ENCODE measurements around the gene KCNS3. TPM values are rescaled to one million over a fixed set of nuclear protein-coding genes. Genes with fewer than 3 reads are reported as not detected.

The KCNS3 gene
- polyA plus RNA-seq, 4 donors = 0.67 to 14.7 (median 4.2) TPM

DNA sequence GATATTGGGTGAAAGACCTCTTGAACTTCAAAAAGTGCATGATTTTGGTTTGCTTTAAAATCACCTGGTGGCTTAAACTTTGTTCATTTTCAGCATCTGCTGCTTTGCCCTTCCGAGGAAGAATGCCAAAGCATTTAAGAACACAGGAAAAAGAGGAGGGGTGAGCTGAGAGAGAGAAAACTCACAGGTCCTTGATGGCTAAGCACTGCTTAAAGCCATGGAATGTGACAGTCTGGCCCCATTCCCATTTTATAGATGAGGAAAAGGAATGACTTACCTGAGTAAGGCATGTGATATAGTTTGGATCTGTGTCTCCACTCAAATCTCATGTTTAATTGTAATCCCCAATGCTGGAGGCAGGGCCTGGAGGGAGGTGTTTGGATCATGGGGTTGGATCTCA is 58.1 kb downstream of the KCNS3 start:
- FAIRE-seq = no peak
- no peak for DNase-seq
- Histone ChIP-seq H3K4me3 (ENCODE audit: low read depth in 1 of 3, low read length in 3 of 3) (no peak overlapping the region), H3K27me3 (ENCODE audit: control insufficient read depth in 3 of 3, insufficient read depth in 3 of 3, low read length in 3 of 3) (no peaks in the 10 kb centered on the region), H3K36me3 (ENCODE audit: control insufficient read depth in 3 of 3, insufficient read depth in 2 of 3, low read depth in 1 of 3, low read length in 3 of 3) (no peaks in the 10 kb centered on the region), H3K27ac (ENCODE audit: low read depth in 1 of 3, low read length in 2 of 3) (no peak overlapping the region), H3K4me1 (ENCODE audit: control insufficient read depth in 3 of 3, insufficient read depth in 2 of 3, low read depth in 1 of 3, low read length in 2 of 3) (no peaks in the 10 kb centered on the region), H3K9me3 (ENCODE audit: control insufficient read depth in 2 of 2, insufficient read depth in 1 of 2, low read depth in 1 of 2, low read length in 1 of 2) (no peaks in the 10 kb centered on the region)
- 81 to 86% (median 85%) methylated on average over 1 of the region's 1 CpG for WGBS, 3 donors

- 49 to 58% (median 57%) methylated on average over 2 of the region's 2 CpGs for WGBS, 3 donors
- FAIRE-seq (no peak), DNase-seq (no peak)
- no peak overlapping the region for H3K27ac ChIP-seq (ENCODE audit: low read depth in 1 of 3, low read length in 2 of 3)
- H3K36me3 ChIP-seq (ENCODE audit: control insufficient read depth in 3 of 3, insufficient read depth in 2 of 3, low read depth in 1 of 3, low read length in 3 of 3) = no peaks in the 10 kb centered on the region
- H3K27me3 ChIP-seq (ENCODE audit: control insufficient read depth in 3 of 3, insufficient read depth in 3 of 3, low read length in 3 of 3) = no peaks in the 10 kb centered on the region
- H3K9me3 ChIP-seq (ENCODE audit: control insufficient read depth in 2 of 2, insufficient read depth in 1 of 2, low read depth in 1 of 2, low read length in 1 of 2) = no peaks in the 10 kb centered on the region
- H3K4me1 ChIP-seq (ENCODE audit: control insufficient read depth in 3 of 3, insufficient read depth in 2 of 3, low read depth in 1 of 3, low read length in 2 of 3) = no peaks in the 10 kb centered on the region
- no peak overlapping the region for H3K4me3 ChIP-seq (ENCODE audit: low read depth in 1 of 3, low read length in 3 of 3)
Observed at GRCh38 chr2:17940091-17940630, 61.7 kb downstream of the KCNS3 start.

DNA sequence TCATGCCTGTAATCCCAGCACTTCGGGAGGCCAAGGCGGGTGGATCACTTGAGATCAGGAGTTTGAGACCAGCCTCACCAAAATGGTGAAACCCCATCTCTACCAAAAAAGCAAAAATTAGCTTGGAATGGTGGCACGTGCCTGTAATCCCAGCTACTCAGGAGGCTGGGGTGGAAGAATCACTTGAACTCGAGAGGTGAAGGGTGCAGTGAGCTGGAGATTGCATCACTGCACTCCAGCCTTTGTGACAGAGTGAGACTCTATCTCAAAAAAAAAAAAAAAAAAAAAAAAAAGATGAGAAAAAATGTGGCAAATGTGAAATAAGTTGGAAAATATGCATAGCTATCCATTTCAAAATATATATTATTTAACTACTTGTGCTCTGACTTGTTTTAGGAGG is 65.0 kb downstream of the KCNS3 start:
- Histone ChIP-seq H3K27me3 (ENCODE audit: control insufficient read depth in 3 of 3, insufficient read depth in 3 of 3, low read length in 3 of 3) (no peaks in the 10 kb centered on the region), H3K27ac (ENCODE audit: low read depth in 1 of 3, low read length in 2 of 3) (no peak overlapping the region), H3K4me3 (ENCODE audit: low read depth in 1 of 3, low read length in 3 of 3) (no peak overlapping the region), H3K4me1 (ENCODE audit: control insufficient read depth in 3 of 3, insufficient read depth in 2 of 3, low read depth in 1 of 3, low read length in 2 of 3) (no peaks in the 10 kb centered on the region), H3K36me3 (ENCODE audit: control insufficient read depth in 3 of 3, insufficient read depth in 2 of 3, low read depth in 1 of 3, low read length in 3 of 3) (no peaks in the 10 kb centered on the region), H3K9me3 (ENCODE audit: control insufficient read depth in 2 of 2, insufficient read depth in 1 of 2, low read depth in 1 of 2, low read length in 1 of 2) (no peaks in the 10 kb centered on the region)
- 59 to 65% (median 61%) methylated on average over 4 of the region's 4 CpGs for WGBS, 3 donors
- DNase-seq (no peak), FAIRE-seq (no peak)

DNA sequence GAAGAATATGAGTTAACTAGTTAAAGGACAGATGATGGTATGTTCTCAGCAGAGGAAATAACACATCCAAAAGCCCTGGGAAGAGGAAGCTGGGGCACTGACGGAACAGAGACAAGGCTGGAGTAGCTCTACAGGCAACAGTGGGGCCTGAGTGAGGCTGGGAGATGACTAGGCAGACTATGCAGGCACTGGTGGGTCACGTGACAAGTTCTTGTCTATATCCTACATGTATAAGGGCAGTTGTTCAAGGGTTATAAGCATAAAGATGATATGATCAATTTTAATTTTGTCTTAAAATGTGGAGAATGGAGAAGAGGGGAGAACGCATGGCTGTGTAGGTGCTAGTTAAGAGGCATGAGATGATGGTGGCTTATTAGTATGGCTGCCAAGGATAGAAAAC is 68.6 kb downstream of the KCNS3 start:
- Histone ChIP-seq H3K9me3 (ENCODE audit: control insufficient read depth in 2 of 2, insufficient read depth in 1 of 2, low read depth in 1 of 2, low read length in 1 of 2) (no peaks in the 10 kb centered on the region), H3K27me3 (ENCODE audit: control insufficient read depth in 3 of 3, insufficient read depth in 3 of 3, low read length in 3 of 3) (no peaks in the 10 kb centered on the region), H3K36me3 (ENCODE audit: control insufficient read depth in 3 of 3, insufficient read depth in 2 of 3, low read depth in 1 of 3, low read length in 3 of 3) (no peaks in the 10 kb centered on the region), H3K4me1 (ENCODE audit: control insufficient read depth in 3 of 3, insufficient read depth in 2 of 3, low read depth in 1 of 3, low read length in 2 of 3) (no peaks in the 10 kb centered on the region), H3K4me3 (ENCODE audit: low read depth in 1 of 3, low read length in 3 of 3) (no peak overlapping the region), H3K27ac (ENCODE audit: low read depth in 1 of 3, low read length in 2 of 3) (no peak overlapping the region)
- FAIRE-seq (no peak), DNase-seq (no peak)
- WGBS, 3 donors = 64 to 82% (median 73%) methylated on average over 3 of the region's 3 CpGs

GRCh38 chr2:17950006-17950405 is 71.5 kb downstream of the KCNS3 start:
- Histone ChIP-seq H3K4me1 (ENCODE audit: control insufficient read depth in 3 of 3, insufficient read depth in 2 of 3, low read depth in 1 of 3, low read length in 2 of 3) (no peaks in the 10 kb centered on the region), H3K36me3 (ENCODE audit: control insufficient read depth in 3 of 3, insufficient read depth in 2 of 3, low read depth in 1 of 3, low read length in 3 of 3) (no peaks in the 10 kb centered on the region), H3K27me3 (ENCODE audit: control insufficient read depth in 3 of 3, insufficient read depth in 3 of 3, low read length in 3 of 3) (no peaks in the 10 kb centered on the region), H3K9me3 (ENCODE audit: control insufficient read depth in 2 of 2, insufficient read depth in 1 of 2, low read depth in 1 of 2, low read length in 1 of 2) (no peaks in the 10 kb centered on the region), H3K27ac (ENCODE audit: low read depth in 1 of 3, low read length in 2 of 3) (no peak overlapping the region), H3K4me3 (ENCODE audit: low read depth in 1 of 3, low read length in 3 of 3) (no peak overlapping the region)
- DNase-seq (no peak), FAIRE-seq (no peak)
- 55 to 69% (median 56%) methylated on average over 6 of the region's 6 CpGs for WGBS, 3 donors

DNA sequence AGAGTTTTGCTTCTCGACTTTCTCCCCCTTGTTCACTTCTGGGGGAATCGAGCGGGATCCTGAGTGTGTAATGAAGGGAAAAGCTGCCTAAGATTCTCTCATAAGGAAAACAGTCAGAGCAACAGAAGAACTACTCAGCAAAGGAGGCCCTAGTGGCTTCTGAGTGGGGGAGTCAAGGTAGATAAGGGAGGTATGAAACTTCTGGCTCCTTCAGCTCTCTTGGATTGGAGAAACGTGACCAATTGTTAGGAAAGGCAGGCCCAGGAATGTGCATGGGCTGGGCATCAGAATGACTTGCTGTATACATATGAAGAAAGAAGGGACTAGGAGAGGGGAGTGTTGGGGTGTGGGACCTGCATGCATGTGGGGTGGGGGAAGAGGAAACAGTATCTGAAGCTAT is 73.1 kb downstream of the KCNS3 start:
- 57 to 77% (median 59%) methylated on average over 4 of the region's 4 CpGs for WGBS, 3 donors
- Histone ChIP-seq H3K27me3 (ENCODE audit: control insufficient read depth in 3 of 3, insufficient read depth in 3 of 3, low read length in 3 of 3) (no peaks in the 10 kb centered on the region), H3K36me3 (ENCODE audit: control insufficient read depth in 3 of 3, insufficient read depth in 2 of 3, low read depth in 1 of 3, low read length in 3 of 3) (no peaks in the 10 kb centered on the region), H3K9me3 (ENCODE audit: control insufficient read depth in 2 of 2, insufficient read depth in 1 of 2, low read depth in 1 of 2, low read length in 1 of 2) (no peaks in the 10 kb centered on the region), H3K4me3 (ENCODE audit: low read depth in 1 of 3, low read length in 3 of 3) (no peak overlapping the region), H3K27ac (ENCODE audit: low read depth in 1 of 3, low read length in 2 of 3) (no peak overlapping the region), H3K4me1 (ENCODE audit: control insufficient read depth in 3 of 3, insufficient read depth in 2 of 3, low read depth in 1 of 3, low read length in 2 of 3) (no peaks in the 10 kb centered on the region)
- FAIRE-seq (no peak), DNase-seq (no peak)

- DNase-seq = no peak
- 71 to 83% (median 73%) methylated on average over 4 of the region's 4 CpGs for WGBS, 3 donors
- Histone ChIP-seq H3K27me3 (ENCODE audit: control insufficient read depth in 3 of 3, insufficient read depth in 3 of 3, low read length in 3 of 3) (no peaks in the 10 kb centered on the region), H3K4me1 (ENCODE audit: control insufficient read depth in 3 of 3, insufficient read depth in 2 of 3, low read depth in 1 of 3, low read length in 2 of 3) (no peaks in the 10 kb centered on the region), H3K36me3 (ENCODE audit: control insufficient read depth in 3 of 3, insufficient read depth in 2 of 3, low read depth in 1 of 3, low read length in 3 of 3) (no peaks in the 10 kb centered on the region), H3K4me3 (ENCODE audit: low read depth in 1 of 3, low read length in 3 of 3) (no peak overlapping the region), H3K9me3 (ENCODE audit: control insufficient read depth in 2 of 2, insufficient read depth in 1 of 2, low read depth in 1 of 2, low read length in 1 of 2) (no peaks in the 10 kb centered on the region), H3K27ac (ENCODE audit: low read depth in 1 of 3, low read length in 2 of 3) (no peak overlapping the region)
- no peak for FAIRE-seq
Observed at GRCh38 chr2:17958466-17959092, 80.1 kb downstream of the KCNS3 start.

DNA sequence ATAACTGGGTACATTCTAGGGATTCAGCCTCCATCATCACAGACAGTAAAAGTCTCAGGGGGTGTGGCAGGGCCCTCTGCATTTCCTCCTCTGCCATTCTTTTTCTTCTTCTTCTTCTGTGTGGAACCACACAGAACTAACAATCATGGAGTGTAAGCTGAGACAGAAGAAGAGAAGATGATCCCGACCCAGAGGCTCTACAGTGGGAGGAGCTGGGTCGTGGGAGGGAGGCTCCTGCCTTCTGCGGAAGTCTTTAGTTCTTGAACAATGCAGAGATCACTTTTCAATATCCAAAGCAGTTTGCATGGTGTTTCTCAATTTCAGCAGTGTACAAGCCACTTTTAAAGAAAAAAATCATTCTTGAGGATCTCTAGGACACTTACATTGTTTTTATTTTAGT is 80.9 kb downstream of the KCNS3 start:
- H3K9me3 ChIP-seq (ENCODE audit: control insufficient read depth in 2 of 2, insufficient read depth in 1 of 2, low read depth in 1 of 2, low read length in 1 of 2) = no peaks in the 10 kb centered on the region
- 37 to 42% (median 38%) methylated on average over 3 of the region's 3 CpGs for WGBS, 3 donors
- H3K27ac ChIP-seq (ENCODE audit: low read depth in 1 of 3, low read length in 2 of 3) = no peak overlapping the region
- FAIRE-seq (no peak), DNase-seq (no peak)
- H3K4me3 ChIP-seq (ENCODE audit: low read depth in 1 of 3, low read length in 3 of 3) = no peak overlapping the region
- no peaks in the 10 kb centered on the region for H3K36me3 ChIP-seq (ENCODE audit: control insufficient read depth in 3 of 3, insufficient read depth in 2 of 3, low read depth in 1 of 3, low read length in 3 of 3)
- no peaks in the 10 kb centered on the region for H3K27me3 ChIP-seq (ENCODE audit: control insufficient read depth in 3 of 3, insufficient read depth in 3 of 3, low read length in 3 of 3)
- H3K4me1 ChIP-seq (ENCODE audit: control insufficient read depth in 3 of 3, insufficient read depth in 2 of 3, low read depth in 1 of 3, low read length in 2 of 3) = no peaks in the 10 kb centered on the region

DNA sequence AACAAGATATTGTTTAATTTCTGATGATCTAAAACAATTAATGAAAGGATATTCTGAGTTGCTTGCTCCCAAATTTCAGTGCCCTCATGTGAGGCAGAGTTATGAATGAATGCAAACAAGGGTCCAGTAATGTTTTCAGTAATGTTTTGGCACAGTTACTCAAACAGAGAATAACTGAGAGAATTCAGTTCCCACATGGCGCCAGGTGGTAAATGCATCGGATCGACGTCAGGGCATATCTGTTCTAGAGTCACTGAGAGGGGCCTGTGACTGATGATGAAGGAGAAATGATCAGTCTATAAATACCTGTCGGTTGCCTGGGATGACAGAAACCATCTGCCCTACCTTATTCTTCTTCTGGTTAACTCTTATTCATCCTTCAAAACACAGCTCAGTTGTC is 81.4 kb downstream of the KCNS3 start:
- FAIRE-seq = no peak

More for the DNA sequence above, 81.4 kb downstream of the KCNS3 start:
- Histone ChIP-seq H3K4me1 (ENCODE audit: control insufficient read depth in 3 of 3, insufficient read depth in 2 of 3, low read depth in 1 of 3, low read length in 2 of 3) (no peaks in the 10 kb centered on the region), H3K27me3 (ENCODE audit: control insufficient read depth in 3 of 3, insufficient read depth in 3 of 3, low read length in 3 of 3) (no peaks in the 10 kb centered on the region), H3K36me3 (ENCODE audit: control insufficient read depth in 3 of 3, insufficient read depth in 2 of 3, low read depth in 1 of 3, low read length in 3 of 3) (no peaks in the 10 kb centered on the region), H3K27ac (ENCODE audit: low read depth in 1 of 3, low read length in 2 of 3) (no peak overlapping the region), H3K4me3 (ENCODE audit: low read depth in 1 of 3, low read length in 3 of 3) (no peak overlapping the region), H3K9me3 (ENCODE audit: control insufficient read depth in 2 of 2, insufficient read depth in 1 of 2, low read depth in 1 of 2, low read length in 1 of 2) (no peaks in the 10 kb centered on the region)
- WGBS, 3 donors = 75 to 81% (median 81%) methylated on average over 5 of the region's 5 CpGs
- DNase-seq = no peak

Measured in small intestine (tissue), 7 donors.